ENCODE data around the gene SLC66A3. TPM values are rescaled to one million over a fixed set of nuclear protein-coding genes. Genes with fewer than 3 reads are reported as not detected.

SLC66A3 gene
- total and polyA plus RNA-seq, 2 donors (not counting 3 experiments of a cell fraction or from before 2014, with no cell fraction given) = 14.3 to 31.4 TPM

DNA sequence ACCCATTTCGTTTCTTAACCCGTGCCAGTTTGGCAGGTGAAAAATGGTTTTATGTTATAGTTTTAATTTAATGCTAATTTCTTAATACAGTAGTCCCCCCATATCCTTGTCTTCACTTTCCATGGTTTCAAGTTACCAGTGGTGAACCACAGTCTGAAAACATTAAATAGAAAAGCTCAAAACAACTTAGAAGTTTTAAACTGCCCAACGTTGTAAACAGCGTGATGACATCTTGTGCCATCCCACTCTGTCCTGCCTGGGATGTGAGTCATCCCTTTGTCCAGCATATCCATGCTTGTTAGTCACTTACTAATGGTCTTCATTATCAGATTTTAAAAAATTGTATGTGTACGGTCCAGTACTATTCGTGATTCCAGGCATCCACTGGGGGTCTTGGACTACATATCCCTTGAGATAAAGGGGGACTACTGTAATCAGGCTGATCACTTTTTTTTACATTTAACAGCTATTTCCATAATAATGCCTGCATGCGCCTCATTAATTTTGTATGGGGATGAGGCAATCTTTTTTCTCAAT is 31.9 kb downstream of the SLC66A3 start:
- intact Hi-C loops (cut with micrococcal nuclease) = no loop called here
- no peaks in the 10 kb centered on the region for H3K9me3 ChIP-seq (replicated peaks; ENCODE audit: control insufficient read depth, insufficient read depth, low read length)
- peak; percentile 68 for TF ChIP-seq JUN (IDR thresholded peaks at IDR 0.05; ENCODE audit: borderline replicate concordance, insufficient read depth, insufficient read length, low read depth)
- TF ChIP-seq GATA2 (IDR thresholded peaks at IDR 0.05; ENCODE audit: insufficient read depth, insufficient read length, low read depth, low read length) = peak; percentile 14
- TF ChIP-seq, protein P1, sequence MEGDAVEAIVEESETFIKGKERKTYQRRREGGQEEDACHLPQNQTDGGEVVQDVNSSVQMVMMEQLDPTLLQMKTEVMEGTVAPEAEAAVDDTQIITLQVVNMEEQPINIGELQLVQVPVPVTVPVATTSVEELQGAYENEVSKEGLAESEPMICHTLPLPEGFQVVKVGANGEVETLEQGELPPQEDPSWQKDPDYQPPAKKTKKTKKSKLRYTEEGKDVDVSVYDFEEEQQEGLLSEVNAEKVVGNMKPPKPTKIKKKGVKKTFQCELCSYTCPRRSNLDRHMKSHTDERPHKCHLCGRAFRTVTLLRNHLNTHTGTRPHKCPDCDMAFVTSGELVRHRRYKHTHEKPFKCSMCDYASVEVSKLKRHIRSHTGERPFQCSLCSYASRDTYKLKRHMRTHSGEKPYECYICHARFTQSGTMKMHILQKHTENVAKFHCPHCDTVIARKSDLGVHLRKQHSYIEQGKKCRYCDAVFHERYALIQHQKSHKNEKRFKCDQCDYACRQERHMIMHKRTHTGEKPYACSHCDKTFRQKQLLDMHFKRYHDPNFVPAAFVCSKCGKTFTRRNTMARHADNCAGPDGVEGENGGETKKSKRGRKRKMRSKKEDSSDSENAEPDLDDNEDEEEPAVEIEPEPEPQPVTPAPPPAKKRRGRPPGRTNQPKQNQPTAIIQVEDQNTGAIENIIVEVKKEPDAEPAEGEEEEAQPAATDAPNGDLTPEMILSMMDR (IDR thresholded peaks at IDR 0.05; ENCODE audit: extremely low read depth in 1 of 2, insufficient read depth in 1 of 2, low read depth in 1 of 2, low read length in 2 of 2) = no peak
- TF ChIP-seq POLR2A (IDR thresholded peaks at IDR 0.05; ENCODE audit: low read depth, low read length) = no peak
- TF ChIP-seq EZH2 (IDR thresholded peaks at IDR 0.05; ENCODE audit: borderline replicate concordance, low read depth, low read length, severe bottlenecking) = no peak
- TF ChIP-seq MYC (IDR thresholded peaks at IDR 0.05; ENCODE audit: low read depth, low read length) = no peak
- TF ChIP-seq FOS (IDR thresholded peaks at IDR 0.05; ENCODE audit: borderline replicate concordance, insufficient read depth, low read length) = peak; percentile 61
- TF ChIP-seq, protein P2, sequence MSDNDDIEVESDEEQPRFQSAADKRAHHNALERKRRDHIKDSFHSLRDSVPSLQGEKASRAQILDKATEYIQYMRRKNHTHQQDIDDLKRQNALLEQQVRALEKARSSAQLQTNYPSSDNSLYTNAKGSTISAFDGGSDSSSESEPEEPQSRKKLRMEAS (IDR thresholded peaks at IDR 0.05; ENCODE audit: insufficient read depth, insufficient read length) = no peak
- TF ChIP-seq POLR2AphosphoS5 (IDR thresholded peaks at IDR 0.05; ENCODE audit: insufficient read depth, low read depth, low read length) = no peak
- dilution Hi-C loops (cut with MboI; ENCODE audit: extremely low pct_ligation_motif_present, low sequenced_read_pairs) = no loop called here
- H3K4me3 ChIP-seq (replicated peaks in 1 of 3; ENCODE audit: insufficient read depth in 1 of 3, low read depth in 1 of 3, low read length in 3 of 3) = no peak overlapping the region
- peak; percentile 52 for FAIRE-seq
- H3K9me1 ChIP-seq (replicated peaks; ENCODE audit: control insufficient read depth, extremely low read depth, insufficient read depth, low read length) = no peaks in the 10 kb centered on the region
- peaks cover 9% of the 10 kb centered on the region for H3K4me1 ChIP-seq (ENCODE audit: control insufficient read depth, extremely low read depth, insufficient read depth, low read length)
- no peaks in the 10 kb centered on the region for H3K79me2 ChIP-seq (ENCODE audit: control insufficient read depth, insufficient read depth, low read length)
- no peak overlapping the region for H2AFZ ChIP-seq (ENCODE audit: low read depth, low read length)
- H4K20me1 ChIP-seq (replicated peaks; ENCODE audit: control insufficient read depth, extremely low read depth, insufficient read depth, low read length) = no peaks in the 10 kb centered on the region
- H3K27ac ChIP-seq (ENCODE audit: insufficient read depth, low read depth, low read length) = peak overlapping the region; percentile 31
- DNase-seq (ENCODE audit: low read depth, low spot score) = peak; percentile 41
- ChIA-PET POLR2A (interaction anchor here (0.7 kb wide), 1 partner anchor 17 kb away, joined by 10 read pairs; no protein-coding TSS in a partner anchor), CTCF (interaction anchor here (0.8 to 1.8 kb wide), 6 partner anchors 10 to 396 kb away, joined by 3 to 5 read pairs (median 4); no protein-coding TSS in a partner anchor)
- H3K27me3 ChIP-seq (ENCODE audit: control insufficient read depth in 2 of 2, insufficient read depth in 2 of 2, low read length in 2 of 2) = no peaks in the 10 kb centered on the region
- H3K9ac ChIP-seq (replicated peaks; ENCODE audit: extremely low read depth, insufficient read depth, low read length) = no peak overlapping the region
- no TSS peak for BruUV-seq (replicated peaks)
- H3K4me2 ChIP-seq (ENCODE audit: insufficient read depth, low read length) = peak overlapping the region; percentile 46
- peaks cover 0 to 11% of the 10 kb centered on the region in 2 experiments for H3K36me3 ChIP-seq (ENCODE audit: control insufficient read depth in 2 of 2, extremely low read depth in 1 of 2, insufficient read depth in 2 of 2, low read length in 2 of 2)
